Stomach (tissue), 4 donors: Measurements from ENCODE around the gene ZC2HC1B.

Source experiments
- CTCF ChIP-seq, 7 experiments: fragments of 450-650 bp in 4 of 7; fragments of 200-600 bp in 3 of 7; sonication (generic) in 3 of 7; IDR thresholded peaks; one replicate each; pipeline ENCODE4 v1.5.1; 2016 to 2019; ENCODE audit warnings: antibody characterized with exemption in 7 of 7, control low read depth in 2 of 7, mild to moderate bottlenecking in 1 of 7
- POLR2A ChIP-seq, 4 donors: fragments of 450-650 bp; IDR thresholded peaks; one replicate each; pipeline ENCODE4 v1.6.1; 2016; ENCODE audit warnings: antibody characterized with exemption in 4 of 4, control low read depth in 2 of 4, mild to moderate bottlenecking in 1 of 4, moderate library complexity in 1 of 4
- POLR2AphosphoS5 ChIP-seq, 3 donors: sonication (generic); formaldehyde crosslinking; IDR thresholded peaks; one replicate each; pipeline ENCODE4 v1.6.1; 2016; ENCODE audit warnings: antibody characterized with exemption in 3 of 3

DNA sequence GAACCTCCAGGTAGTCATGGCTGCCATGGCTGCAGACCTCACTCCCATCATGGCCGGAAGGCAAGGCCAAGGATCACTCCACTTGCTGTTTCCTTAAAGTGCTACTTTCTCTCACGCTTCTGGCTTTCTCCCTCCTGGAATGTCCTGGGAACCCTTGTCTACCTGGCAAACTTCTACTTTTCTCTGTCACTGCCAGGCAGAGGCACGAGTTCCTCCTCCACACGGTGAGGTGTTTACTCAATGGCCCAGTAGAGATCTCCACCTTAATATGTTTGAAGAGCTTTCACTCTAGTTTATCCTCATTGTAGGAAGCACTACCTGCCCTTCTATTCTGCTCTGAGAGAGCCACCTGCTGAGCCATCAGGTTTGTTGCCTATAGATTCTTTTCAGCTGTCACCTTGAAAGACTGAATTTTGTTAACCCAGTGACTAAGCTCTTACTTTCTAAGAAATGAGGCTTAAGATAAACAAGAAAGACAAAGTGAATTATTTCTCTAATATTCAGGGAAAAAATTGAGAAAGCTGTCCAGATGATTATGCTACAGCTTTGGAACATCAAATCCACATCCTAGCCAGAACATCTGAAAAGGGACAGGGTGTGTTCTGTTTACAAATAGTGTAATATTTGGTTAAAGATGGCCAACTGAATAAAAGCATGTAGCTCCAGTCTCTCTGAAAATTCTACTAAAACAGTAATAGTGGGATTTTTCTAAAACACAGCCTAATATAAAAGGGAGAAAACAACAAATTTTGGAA is 88.8 kb downstream of the ZC2HC1B start:
- TF ChIP-seq CTCF (IDR thresholded peaks at IDR 0.05) (no peak), POLR2A (IDR thresholded peaks at IDR 0.05) (no peak), POLR2AphosphoS5 (IDR thresholded peaks at IDR 0.05) (no peak)
